T-cell (primary cell): Measurements from ENCODE around the gene INPP5A. TPM values are rescaled to one million over a fixed set of nuclear protein-coding genes. Genes with fewer than 3 reads are reported as not detected.
"Not testable (repeated sequence)": the region's sequence is repeated elsewhere in the genome, so short reads cannot be mapped to it uniquely, and the experiment has no call there.

ENCODE experiments used
- ATAC-seq, 4 experiments: fragments of 200-7000 bp in 3 of 4; fragments of 150-1000 bp in 1 of 4; cut with Tn5 transposase; replicated peaks in 1 of 4; 1 replicate in 3 of 4; 2 replicates in 1 of 4; pipeline ENCODE4 v1.10.0; 2021; ENCODE audit warnings: moderate library complexity in 3 of 4, mild to moderate bottlenecking in 2 of 4, moderate number of reproducible peaks in 1 of 4
- CTCF ChIA-PET, 2 donors: fragments of 300-600 bp; sonication (Branson Sonifier 250); formaldehyde crosslinking; loops; one replicate each; lab custom pipeline; 2022; ENCODE audit warnings: antibody characterized with exemption in 2 of 2; lab: Charles Lee
- POLR2A ChIA-PET, 2 donors: fragments of 300-600 bp; sonication (Branson Sonifier 250); formaldehyde crosslinking; loops; one replicate each; lab custom pipeline; 2022; ENCODE audit warnings: antibody characterized with exemption in 2 of 2; lab: Charles Lee
- DNase-seq, 35 experiments: peaks; one replicate each; pipeline versions ENCODE4 v3.0.0 to v3.0.0-alpha.2; 2013 to 2023
- H3K27ac ChIP-seq: one replicate; pipeline ENCODE4 v1.5.1; 2013; ENCODE audit warnings: low read length
- H3K27me3 ChIP-seq, 2 experiments: replicated peaks in 1 of 2; 1 replicate in 1 of 2; 2 replicates in 1 of 2; pipeline versions ENCODE4 v1.6.1 to v1.7.0; 2013; ENCODE audit warnings: low read length in 1 of 2, mixed read lengths in 1 of 2; ENCODE audit not compliant: control insufficient read depth in 2 of 2, insufficient read depth in 2 of 2; ENCODE audit errors: extremely low read depth in 1 of 2
- H3K36me3 ChIP-seq, 2 donors: 1 replicate in 1 of 2; 2 replicates in 1 of 2; pipeline versions ENCODE4 v1.6.1 to v1.7.0; 2013; ENCODE audit warnings: low read length in 1 of 2; ENCODE audit not compliant: control insufficient read depth in 2 of 2, insufficient read depth in 1 of 2; ENCODE audit errors: extremely low read depth in 1 of 2
- H3K4me1 ChIP-seq, 2 experiments: 1 replicate in 1 of 2; 2 replicates in 1 of 2; pipeline versions ENCODE4 v1.6.1 to v1.7.0; 2013; ENCODE audit warnings: low read length in 2 of 2, mixed read lengths in 1 of 2; ENCODE audit not compliant: insufficient read depth in 2 of 2, control insufficient read depth in 1 of 2; ENCODE audit errors: extremely low read depth in 1 of 2
- H3K4me3 ChIP-seq, 2 donors: 1 replicate in 1 of 2; 2 replicates in 1 of 2; pipeline versions ENCODE4 v1.5.1 to v1.7.0; 2013; ENCODE audit warnings: mild to moderate bottlenecking in 2 of 2, low read length in 1 of 2, moderate library complexity in 1 of 2; ENCODE audit not compliant: control insufficient read depth in 1 of 2; ENCODE audit errors: extremely low read depth in 1 of 2
- H3K9me3 ChIP-seq: 2 replicates; pipeline ENCODE4 v1.7.0; 2013
- H3K27ac Mint-ChIP-seq, 2 donors: one replicate each; pipeline ENCODE4 v1.8.0; 2020 to 2021; ENCODE audit warnings: mild to moderate bottlenecking in 2 of 2, mixed read lengths in 2 of 2
- H3K27me3 Mint-ChIP-seq, 2 donors: one replicate each; pipeline ENCODE4 v1.8.0; 2021 to 2022; ENCODE audit warnings: mixed read lengths in 2 of 2
- H3K36me3 Mint-ChIP-seq: one replicate; pipeline ENCODE4 v1.8.0; 2021; ENCODE audit warnings: mixed read lengths
- H3K4me1 Mint-ChIP-seq, 3 donors: one replicate each; pipeline ENCODE4 v1.8.0; 2020 to 2022; ENCODE audit warnings: mixed read lengths in 3 of 3, mild to moderate bottlenecking in 1 of 3
- H3K4me3 Mint-ChIP-seq, 3 donors: one replicate each; pipeline ENCODE4 v1.8.0; 2020 to 2022; ENCODE audit warnings: mild to moderate bottlenecking in 3 of 3, mixed read lengths in 3 of 3, moderate library complexity in 3 of 3
- H3K9me3 Mint-ChIP-seq, 3 donors: one replicate each; pipeline ENCODE4 v1.8.0; 2020 to 2022; ENCODE audit warnings: mixed read lengths in 3 of 3
- WGBS: methylation state at CpG from one replicate; pipeline ENCODE4 v1.1.5; 2013; ENCODE audit warnings: missing lambda C conversion rate; ENCODE audit not compliant: insufficient coverage; 5-methylcytosine and 5-hydroxymethylcytosine counted together
- total RNA-seq, 35 experiments: library from RNA in 6 of 35; stranded (reverse) in 6 of 35; fragments of 120-200 nt in 1 of 35; gene quantifications; one replicate each; pipeline versions ENCODE4 v1.2.1 to v1.2.4 and lab custom pipeline; 2013 to 2026

INPP5A gene
- total RNA-seq, 5 donors from 2014 or later (not counting 1 experiment from before 2014, with no cell fraction given): 20.9 to 23.1 (median 22.9) TPM

- Histone ChIP-seq H3K27me3 (peaks cover 0 to 16% of the 10 kb centered on the region in 2 experiments), H3K27ac (no peak overlapping the region), H3K9me3 (no peaks in the 10 kb centered on the region), H3K4me1 (no peaks in the 10 kb centered on the region), H3K36me3 (no peaks in the 10 kb centered on the region), H3K4me3 (no peak overlapping the region)
- Mint-ChIP-seq H3K9me3 (no peaks in the 10 kb centered on the region), H3K27me3 (peaks cover 0 to 2% of the 10 kb centered on the region in 2 donors), H3K27ac (no peak overlapping the region), H3K4me1 (no peaks in the 10 kb centered on the region), H3K36me3 (no peaks in the 10 kb centered on the region), H3K4me3 (no peak overlapping the region)
- ChIA-PET POLR2A (no interaction called here), CTCF (no interaction called here)
- WGBS: 83% methylated on average over 21 of the region's 21 CpGs
- no peak for DNase-seq
- no peak for ATAC-seq
Observed at GRCh38 chr10:132796846-132797245, 259.3 kb downstream of the INPP5A start.

GRCh38 chr10:132797986-132798385, 260.4 kb downstream of the INPP5A start:
- H3K9me3 ChIP-seq, H3K27ac ChIP-seq, DNase-seq, H3K36me3 Mint-ChIP-seq, H3K4me3 Mint-ChIP-seq, H3K4me1 ChIP-seq, H3K9me3 Mint-ChIP-seq, CTCF ChIA-PET, H3K4me3 ChIP-seq, H3K4me1 Mint-ChIP-seq, H3K36me3 ChIP-seq, POLR2A ChIA-PET, H3K27ac Mint-ChIP-seq, H3K27me3 Mint-ChIP-seq, ATAC-seq: not testable (repeated sequence)
- WGBS: 89% methylated on average over 20 of the region's 32 CpGs
- peaks cover 0 to 17% of the 10 kb centered on the region in 2 experiments for H3K27me3 ChIP-seq

GRCh38 chr10:132798403-132798802, 260.8 kb downstream of the INPP5A start:
- POLR2A ChIA-PET: no interaction called here
- no peaks in the 10 kb centered on the region for H3K36me3 Mint-ChIP-seq
- Histone ChIP-seq H3K27me3 (peaks cover 0 to 18% of the 10 kb centered on the region in 2 experiments), H3K27ac (no peak overlapping the region), H3K4me3 (no peak overlapping the region), H3K4me1 (no peaks in the 10 kb centered on the region), H3K36me3 (no peaks in the 10 kb centered on the region), H3K9me3 (no peaks in the 10 kb centered on the region)
- ATAC-seq: no peak
- no peak overlapping the region for H3K27ac Mint-ChIP-seq
- no peak for DNase-seq
- CTCF ChIA-PET: no interaction called here
- 86% methylated on average over 14 of the region's 21 CpGs for WGBS
- H3K4me3 Mint-ChIP-seq: no peak overlapping the region
- H3K9me3 Mint-ChIP-seq: peaks cover 0 to 2% (median 0%) of the 10 kb centered on the region in 3 donors
- H3K27me3 Mint-ChIP-seq: peaks cover 0 to 2% of the 10 kb centered on the region in 2 donors
- no peaks in the 10 kb centered on the region for H3K4me1 Mint-ChIP-seq

DNA sequence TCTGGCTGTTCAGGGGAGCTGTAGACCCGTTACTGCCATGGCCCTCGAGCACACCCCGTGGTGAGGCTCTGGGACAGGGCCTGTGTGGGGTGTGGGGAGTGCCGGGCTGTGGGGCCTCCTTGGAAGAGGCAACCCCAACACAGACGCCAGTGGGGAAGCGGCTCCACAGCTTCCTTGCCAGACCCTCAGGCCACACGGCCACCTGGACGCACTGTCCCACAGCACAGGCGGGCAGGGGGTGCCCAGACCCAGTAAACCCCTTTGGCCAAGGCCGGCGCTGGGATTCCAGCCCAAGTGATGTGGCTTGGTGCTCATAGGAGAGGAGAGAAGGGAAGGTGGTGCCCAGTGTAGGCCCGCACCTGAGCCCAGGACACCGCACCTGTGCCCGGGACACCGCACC, 261.3 kb downstream of the INPP5A start:
- POLR2A ChIA-PET: no interaction called here
- peaks cover 0 to 2% (median 0%) of the 10 kb centered on the region in 3 donors for H3K9me3 Mint-ChIP-seq

DNA sequence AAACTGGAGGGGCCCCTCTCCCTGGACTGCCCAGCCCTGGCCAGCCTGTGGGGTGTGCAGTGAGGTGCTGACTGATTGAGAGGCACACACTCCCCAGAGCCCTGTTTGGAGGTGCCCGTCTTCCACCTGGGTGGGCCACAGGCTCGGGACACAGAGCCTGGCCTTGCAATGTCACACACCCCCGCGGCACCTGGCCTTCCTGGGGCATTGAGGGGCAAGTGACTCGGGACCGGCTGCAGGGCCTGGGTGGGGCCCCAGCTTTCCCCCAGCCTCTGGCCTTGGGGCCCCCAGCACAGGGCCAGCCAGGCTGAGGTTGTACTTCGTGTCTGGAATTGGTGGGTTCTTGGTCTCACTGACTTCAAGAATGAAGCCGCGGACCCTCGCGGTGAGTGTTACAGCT, 262.3 kb downstream of the INPP5A start:
- no peak overlapping the region for H3K27ac ChIP-seq
- H3K4me3 Mint-ChIP-seq: no peak overlapping the region
- no peak overlapping the region for H3K4me3 ChIP-seq
- ChIA-PET POLR2A (no interaction called here), CTCF (no interaction called here)
- ATAC-seq (no peak), DNase-seq (no peak)
- H3K9me3 ChIP-seq: no peaks in the 10 kb centered on the region
- H3K27me3 Mint-ChIP-seq: no peaks in the 10 kb centered on the region
- H3K36me3 Mint-ChIP-seq: no peaks in the 10 kb centered on the region
- H3K9me3 Mint-ChIP-seq: peaks cover 0 to 2% (median 0%) of the 10 kb centered on the region in 3 donors
- no peaks in the 10 kb centered on the region for H3K36me3 ChIP-seq
- H3K4me1 ChIP-seq: no peaks in the 10 kb centered on the region
- no peak overlapping the region for H3K27ac Mint-ChIP-seq
- H3K4me1 Mint-ChIP-seq: no peaks in the 10 kb centered on the region
- H3K27me3 ChIP-seq: peaks cover 0 to 12% of the 10 kb centered on the region in 2 experiments
- 94% methylated on average over 7 of the region's 11 CpGs for WGBS

More for the DNA sequence above, 261.3 kb downstream of the INPP5A start:
- Mint-ChIP-seq H3K27ac (no peak overlapping the region), H3K4me1 (no peaks in the 10 kb centered on the region), H3K4me3 (no peak overlapping the region), H3K36me3 (no peaks in the 10 kb centered on the region), H3K27me3 (peaks cover 0 to 2% of the 10 kb centered on the region in 2 donors)
- CTCF ChIA-PET: no interaction called here
- ATAC-seq (no peak), DNase-seq (no peak)
- Histone ChIP-seq H3K4me1 (no peaks in the 10 kb centered on the region), H3K36me3 (no peaks in the 10 kb centered on the region), H3K4me3 (no peak overlapping the region), H3K27me3 (peaks cover 0 to 17% of the 10 kb centered on the region in 2 experiments), H3K9me3 (no peaks in the 10 kb centered on the region), H3K27ac (no peak overlapping the region)
- 83% methylated on average over 7 of the region's 15 CpGs for WGBS

DNA sequence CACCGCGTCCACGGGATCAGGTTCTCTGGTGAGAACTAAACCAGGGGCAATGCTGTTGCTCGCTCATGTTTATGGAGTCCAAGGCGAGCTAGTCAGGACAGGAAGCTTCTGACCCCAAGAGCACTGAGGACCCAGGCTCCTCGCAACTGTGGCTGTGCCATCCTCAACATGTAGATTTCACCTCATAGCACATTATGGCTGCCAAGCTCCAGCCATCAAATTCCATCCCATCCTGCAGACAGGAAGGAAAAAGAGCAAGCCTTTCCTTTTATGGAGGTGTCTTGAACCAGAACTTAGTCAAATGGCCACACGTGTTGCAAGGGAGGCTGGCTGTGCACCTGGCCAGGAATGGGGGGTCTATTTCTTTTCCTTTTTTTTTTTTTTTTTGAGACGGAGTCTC, 264.5 kb downstream of the INPP5A start:
- Mint-ChIP-seq H3K9me3 (peaks cover 0 to 2% (median 0%) of the 10 kb centered on the region in 3 donors), H3K4me1 (no peaks in the 10 kb centered on the region), H3K27ac (no peak overlapping the region), H3K27me3 (no peaks in the 10 kb centered on the region), H3K4me3 (no peak overlapping the region), H3K36me3 (no peaks in the 10 kb centered on the region)
- WGBS: 96% methylated on average over 6 of the region's 8 CpGs
- Histone ChIP-seq H3K4me1 (no peaks in the 10 kb centered on the region), H3K36me3 (no peaks in the 10 kb centered on the region), H3K27ac (no peak overlapping the region), H3K9me3 (no peaks in the 10 kb centered on the region), H3K4me3 (no peak overlapping the region), H3K27me3 (peaks cover 0 to 9% of the 10 kb centered on the region in 2 experiments)
- ChIA-PET POLR2A (no interaction called here), CTCF (no interaction called here)
- ATAC-seq (no peak), DNase-seq (no peak)
